Urinary bladder (tissue), 4 donors: ENCODE data around the gene NEDD1. TPM values are rescaled to one million over a fixed set of nuclear protein-coding genes. Genes with fewer than 3 reads are reported as not detected.

Experiments
- DNase-seq: peaks from one replicate; pipeline ENCODE4 v3.0.0-alpha.2; 2015; ENCODE audit errors: extremely low spot score
- H3K27ac ChIP-seq: one replicate; pipeline ENCODE4 v1.5.1; 2013; ENCODE audit warnings: low read depth, mild to moderate bottlenecking, moderate library complexity
- H3K36me3 ChIP-seq: one replicate; pipeline ENCODE4 v1.6.1; 2013; ENCODE audit warnings: mild to moderate bottlenecking, moderate library complexity; ENCODE audit not compliant: insufficient read depth
- H3K4me1 ChIP-seq: one replicate; pipeline ENCODE4 v1.6.1; 2013; ENCODE audit warnings: mild to moderate bottlenecking, moderate library complexity; ENCODE audit not compliant: insufficient read depth
- H3K4me3 ChIP-seq: one replicate; pipeline ENCODE4 v1.5.1; 2013; ENCODE audit warnings: low read depth, low read length
- WGBS: extraction: QIAGEN DNeasy Blood & Tissue Kit; methylation state at CpG from one replicate; pipeline ENCODE4 v1.1.7; 2013; 5-methylcytosine and 5-hydroxymethylcytosine counted together
- polyA plus RNA-seq: library from polyadenylated mRNA; stranded (reverse); fragments of 200-250 nt; gene quantifications from one replicate; pipeline ENCODE4 v1.2.3, GENCODE V29; 2013
- small RNA-seq: library from RNA; depleted of rRNA; stranded (forward); fragments of <200 nt; gene quantifications from one replicate; pipeline ENCODE3, GENCODE V24; 2014
- total RNA-seq: library from RNA; depleted of rRNA; stranded (reverse); fragments of >200 nt; gene quantifications from one replicate; pipeline ENCODE4 v1.2.3, GENCODE V29; 2014
- donor health status: healthy with polysubstance abuse.
- donor health status: healthy.

The NEDD1 gene
- total and polyA plus RNA-seq, 2 donors, result 13.2 to 40.8 TPM

DNA sequence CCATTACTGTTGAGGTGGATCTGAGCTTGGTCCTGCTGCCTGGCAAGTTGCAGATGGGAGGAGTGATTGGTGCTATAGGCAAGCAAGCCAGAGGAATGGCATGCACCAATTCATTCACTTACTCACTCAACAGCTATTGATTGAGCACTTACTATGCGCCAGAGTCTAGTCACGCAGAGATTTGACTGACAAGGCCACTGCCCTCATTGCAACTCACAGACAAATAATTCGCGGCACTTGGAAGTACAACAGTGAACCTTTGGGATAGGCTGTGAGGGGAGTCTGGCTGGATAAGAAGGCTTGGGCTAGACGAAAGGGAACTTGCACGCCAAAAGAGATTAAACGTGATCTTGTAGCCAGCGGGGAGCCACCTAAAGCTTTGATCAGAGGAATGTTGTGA, 96.2 kb downstream of the NEDD1 start:
- H3K4me1 ChIP-seq, result no peaks in the 10 kb centered on the region
- 86% methylated on average over 8 of the region's 8 CpGs for WGBS
- H3K36me3 ChIP-seq, result no peaks in the 10 kb centered on the region
- no peak for DNase-seq
- H3K27ac ChIP-seq, result no peak overlapping the region
- no peak overlapping the region for H3K4me3 ChIP-seq

Small RNA genes within 50 kb of the gene (small RNA-seq; reads per million reads assigned to genes)
- gene RF00019, result not detected
